GM23338 (cell line): Measurements from ENCODE around the gene DENND5B. TPM values are rescaled to one million over a fixed set of nuclear protein-coding genes. Genes with fewer than 3 reads are reported as not detected.

Experiments
- ATAC-seq: fragments of 200-7000 bp; cut with Tn5 transposase; 3 replicates; pipeline ENCODE4 v1.9.1; 2020
- DNase-seq: peaks from one replicate; pipeline ENCODE4 v3.0.0-alpha.2; 2015; ENCODE audit warnings: low spot score
- H2AFZ ChIP-seq: fragments of 200-600 bp; sonication (generic); 2 replicates; pipeline ENCODE4 v1.8.0; 2016; ENCODE audit warnings: antibody characterized with exemption, mild to moderate bottlenecking, moderate library complexity
- H3F3A ChIP-seq: fragments of 200-600 bp; sonication (generic); replicated peaks from 2 replicates; pipeline ENCODE4 v1.8.0; 2017; ENCODE audit warnings: antibody characterized with exemption, mixed run types, low read depth
- H3K27ac ChIP-seq: fragments of 200-600 bp; sonication (generic); 2 replicates; pipeline ENCODE4 v1.6.1; 2016; ENCODE audit warnings: low read depth
- H3K27me3 ChIP-seq: fragments of 200-600 bp; sonication (generic); 2 replicates; pipeline ENCODE4 v1.8.0; 2016; ENCODE audit warnings: mild to moderate bottlenecking, mixed run types, moderate library complexity; ENCODE audit not compliant: insufficient read depth
- H3K36me3 ChIP-seq: fragments of 200-600 bp; sonication (generic); 2 replicates; pipeline ENCODE4 v1.8.0; 2016; ENCODE audit warnings: mild to moderate bottlenecking; ENCODE audit not compliant: insufficient read depth
- H3K4me1 ChIP-seq: fragments of 200-600 bp; sonication (generic); 2 replicates; pipeline ENCODE4 v1.8.0; 2016; ENCODE audit warnings: mild to moderate bottlenecking, moderate library complexity; ENCODE audit not compliant: insufficient read depth
- H3K4me2 ChIP-seq: fragments of 200-600 bp; sonication (generic); 2 replicates; pipeline ENCODE4 v1.7.1; 2017; ENCODE audit warnings: mixed run types
- H3K4me3 ChIP-seq: fragments of 200-600 bp; sonication (generic); 2 replicates; pipeline ENCODE4 v1.6.1; 2016; ENCODE audit warnings: mixed run types
- H3K79me2 ChIP-seq: fragments of 200-600 bp; sonication (generic); replicated peaks from 2 replicates; pipeline ENCODE4 v1.8.0; 2017; ENCODE audit warnings: mild to moderate bottlenecking; ENCODE audit not compliant: insufficient read depth
- H3K9me2 ChIP-seq: fragments of 200-600 bp; sonication (generic); 2 replicates; pipeline ENCODE4 v1.8.0; 2017; ENCODE audit not compliant: insufficient read depth
- H4K20me1 ChIP-seq: fragments of 200-600 bp; sonication (generic); replicated peaks from 2 replicates; pipeline ENCODE4 v1.8.0; 2017; ENCODE audit warnings: mild to moderate bottlenecking; ENCODE audit not compliant: insufficient read depth
- H3K27ac Mint-ChIP-seq: 2 replicates; pipeline ENCODE4 v1.8.0; 2020; ENCODE audit warnings: inconsistent platforms, mild to moderate bottlenecking, moderate library complexity, mixed read lengths
- H3K27me3 Mint-ChIP-seq: 3 replicates; pipeline ENCODE4 v1.8.0; 2022; ENCODE audit warnings: low read depth, mild to moderate bottlenecking, moderate library complexity, mixed read lengths, inconsistent platforms; ENCODE audit not compliant: insufficient read depth, poor library complexity
- H3K36me3 Mint-ChIP-seq: 3 replicates; pipeline ENCODE4 v1.8.0; 2021; ENCODE audit warnings: low read depth, mild to moderate bottlenecking, inconsistent platforms, moderate library complexity, mixed read lengths
- H3K4me1 Mint-ChIP-seq: 3 replicates; pipeline ENCODE4 v1.8.0; 2020; ENCODE audit warnings: mild to moderate bottlenecking, inconsistent platforms, mixed read lengths
- H3K4me3 Mint-ChIP-seq: 3 replicates; pipeline ENCODE4 v1.8.0; 2021; ENCODE audit warnings: moderate library complexity, mild to moderate bottlenecking, inconsistent platforms, mixed read lengths
- H3K9me3 Mint-ChIP-seq: 3 replicates; pipeline ENCODE4 v1.8.0; 2020; ENCODE audit warnings: moderate library complexity, mild to moderate bottlenecking, inconsistent platforms, mixed read lengths
- CREB1 ChIP-seq: fragments of 250-450 bp; sonication (Bioruptor Pico); IDR thresholded peaks from 2 replicates; pipeline ENCODE4 v1.5.0; 2020; ENCODE audit warnings: low read depth, mild to moderate bottlenecking, moderate library complexity
- EZH2 ChIP-seq: fragments of 200-600 bp; sonication (generic); IDR thresholded peaks from one replicate; pipeline ENCODE4 v1.8.0; 2017; ENCODE audit warnings: antibody characterized with exemption, mild to moderate bottlenecking, low read depth; ENCODE audit not compliant: unreplicated experiment
- EZH2phosphoT487 ChIP-seq: fragments of 200-600 bp; sonication (generic); IDR thresholded peaks from one replicate; pipeline ENCODE4 v1.8.1; 2018; ENCODE audit warnings: antibody characterized with exemption; ENCODE audit not compliant: unreplicated experiment
- JUNB ChIP-seq: IDR thresholded peaks from one replicate; pipeline ENCODE4 v1.6.1; 2016; ENCODE audit warnings: antibody characterized with exemption; ENCODE audit not compliant: unreplicated experiment
- NANOG ChIP-seq: IDR thresholded peaks from 2 replicates; pipeline ENCODE4 v1.6.1; 2016; ENCODE audit warnings: antibody characterized with exemption, borderline replicate concordance
- POLR2AphosphoS5 ChIP-seq: IDR thresholded peaks from 2 replicates; pipeline ENCODE4 v1.6.1; 2016; ENCODE audit warnings: antibody characterized with exemption, low read depth
- STAT1 ChIP-seq: IDR thresholded peaks from one replicate; pipeline ENCODE4 v1.6.1; 2016; ENCODE audit warnings: antibody characterized with exemption; ENCODE audit not compliant: unreplicated experiment
- ZNF114 ChIP-seq: fragments of 250-450 bp; sonication (Bioruptor Pico); IDR thresholded peaks from 2 replicates; pipeline ENCODE4 v1.5.0; 2020; ENCODE audit warnings: mild to moderate bottlenecking, moderate library complexity
- ZNF331 ChIP-seq: fragments of 250-450 bp; sonication (Bioruptor Pico); IDR thresholded peaks from 2 replicates; pipeline ENCODE4 v1.5.0; 2020; ENCODE audit warnings: low read depth, mild to moderate bottlenecking, moderate library complexity
- polyA plus RNA-seq: library from polyadenylated mRNA; unstranded; fragments of >200 nt; fragmentation: Nextera tagmentation; extraction: Ambion mirVana; gene quantifications from 2 replicates; pipeline ENCODE4 v1.2.1, GENCODE V29; 2016
- total RNA-seq: library from RNA; depleted of rRNA; stranded (reverse); fragments of >200 nt; shearing (Covaris generic); gene quantifications from 2 replicates; pipeline ENCODE4 v1.2.3, GENCODE V29; 2014
- TF ChIP-seq, protein P1 (sequence below): fragments of 250-450 bp; sonication (Bioruptor Pico); IDR thresholded peaks from 2 replicates; pipeline ENCODE4 v1.5.0; 2020; ENCODE audit warnings: mild to moderate bottlenecking, moderate library complexity
- TF ChIP-seq, protein P2 (sequence below): IDR thresholded peaks from 2 replicates; pipeline ENCODE4 v1.6.1; 2016; ENCODE audit warnings: antibody characterized with exemption
- TF ChIP-seq, protein P3 (sequence below): IDR thresholded peaks from one replicate; pipeline ENCODE4 v1.6.1; 2018; ENCODE audit warnings: antibody characterized with exemption; ENCODE audit not compliant: unreplicated experiment
- TF ChIP-seq, protein P4 (sequence below), 2 experiments: fragments of 200-600 bp in 1 of 2; sonication (generic) in 1 of 2; conservative IDR thresholded peaks; 2 replicates each; pipeline versions ENCODE4 v1.5.1 to v1.6.1; 2016 to 2017; ENCODE audit warnings: antibody characterized with exemption in 2 of 2, low read depth in 2 of 2, mild to moderate bottlenecking in 2 of 2, moderate library complexity in 1 of 2

The DENND5B gene
- total and polyA plus RNA-seq, 2 experiments from 2014 or later = 6.5 to 17.2 TPM

DNA sequence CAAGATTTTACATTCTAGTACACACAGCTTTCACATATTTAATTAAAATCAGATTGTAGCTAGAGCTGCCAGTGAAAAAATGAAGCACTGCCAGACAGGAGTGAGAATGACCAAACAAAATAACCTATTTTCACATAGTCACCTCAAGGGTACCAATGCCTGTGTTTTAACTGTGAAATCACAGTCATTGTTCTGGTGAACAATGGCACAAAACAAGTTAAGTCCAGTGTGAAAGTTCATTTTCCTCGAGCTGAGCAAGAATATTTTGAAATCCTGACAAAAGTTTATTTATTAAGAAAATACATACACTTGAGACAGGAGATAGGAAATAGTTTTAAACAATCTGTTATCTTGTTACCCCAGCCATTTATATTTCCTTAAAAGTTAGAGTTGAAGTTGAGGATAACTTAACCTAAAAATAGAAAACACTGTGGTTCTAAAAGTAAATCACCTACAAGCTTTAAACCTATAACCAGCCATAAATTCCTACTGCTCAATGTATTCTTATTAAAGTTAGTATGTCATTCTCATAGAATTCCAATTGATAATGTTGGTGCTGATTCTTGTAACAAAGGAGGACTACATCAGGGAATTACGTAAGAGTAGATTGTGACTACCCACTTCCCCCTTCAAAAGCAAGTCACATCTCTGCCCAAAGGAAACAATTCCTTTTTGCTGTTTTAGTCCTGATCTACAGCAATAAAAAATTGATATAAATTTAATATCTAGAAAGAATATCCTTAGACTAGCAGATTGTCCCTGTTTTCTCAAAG, 15.9 kb downstream of the DENND5B start:
- ATAC-seq = no peak
- Histone ChIP-seq H3F3A (no peaks in the 10 kb centered on the region), H3K27me3 (no peaks in the 10 kb centered on the region), H4K20me1 (no peaks in the 10 kb centered on the region), H3K27ac (no peak overlapping the region; the same call in 1 of the 2 replicates), H3K4me2 (no peak overlapping the region), H3K4me1 (peaks cover 17% of the 10 kb centered on the region; the same call in 1 of the 2 replicates), H3K79me2 (peaks cover 27% of the 10 kb centered on the region; the same call in 1 of the 2 replicates), H3K36me3 (no peaks in the 10 kb centered on the region), H2AFZ (no peak overlapping the region), H3K9me2 (no peaks in the 10 kb centered on the region), H3K4me3 (no peak overlapping the region)
- no peak overlapping the region for H3K4me3 Mint-ChIP-seq
- TF ChIP-seq, protein P1, sequence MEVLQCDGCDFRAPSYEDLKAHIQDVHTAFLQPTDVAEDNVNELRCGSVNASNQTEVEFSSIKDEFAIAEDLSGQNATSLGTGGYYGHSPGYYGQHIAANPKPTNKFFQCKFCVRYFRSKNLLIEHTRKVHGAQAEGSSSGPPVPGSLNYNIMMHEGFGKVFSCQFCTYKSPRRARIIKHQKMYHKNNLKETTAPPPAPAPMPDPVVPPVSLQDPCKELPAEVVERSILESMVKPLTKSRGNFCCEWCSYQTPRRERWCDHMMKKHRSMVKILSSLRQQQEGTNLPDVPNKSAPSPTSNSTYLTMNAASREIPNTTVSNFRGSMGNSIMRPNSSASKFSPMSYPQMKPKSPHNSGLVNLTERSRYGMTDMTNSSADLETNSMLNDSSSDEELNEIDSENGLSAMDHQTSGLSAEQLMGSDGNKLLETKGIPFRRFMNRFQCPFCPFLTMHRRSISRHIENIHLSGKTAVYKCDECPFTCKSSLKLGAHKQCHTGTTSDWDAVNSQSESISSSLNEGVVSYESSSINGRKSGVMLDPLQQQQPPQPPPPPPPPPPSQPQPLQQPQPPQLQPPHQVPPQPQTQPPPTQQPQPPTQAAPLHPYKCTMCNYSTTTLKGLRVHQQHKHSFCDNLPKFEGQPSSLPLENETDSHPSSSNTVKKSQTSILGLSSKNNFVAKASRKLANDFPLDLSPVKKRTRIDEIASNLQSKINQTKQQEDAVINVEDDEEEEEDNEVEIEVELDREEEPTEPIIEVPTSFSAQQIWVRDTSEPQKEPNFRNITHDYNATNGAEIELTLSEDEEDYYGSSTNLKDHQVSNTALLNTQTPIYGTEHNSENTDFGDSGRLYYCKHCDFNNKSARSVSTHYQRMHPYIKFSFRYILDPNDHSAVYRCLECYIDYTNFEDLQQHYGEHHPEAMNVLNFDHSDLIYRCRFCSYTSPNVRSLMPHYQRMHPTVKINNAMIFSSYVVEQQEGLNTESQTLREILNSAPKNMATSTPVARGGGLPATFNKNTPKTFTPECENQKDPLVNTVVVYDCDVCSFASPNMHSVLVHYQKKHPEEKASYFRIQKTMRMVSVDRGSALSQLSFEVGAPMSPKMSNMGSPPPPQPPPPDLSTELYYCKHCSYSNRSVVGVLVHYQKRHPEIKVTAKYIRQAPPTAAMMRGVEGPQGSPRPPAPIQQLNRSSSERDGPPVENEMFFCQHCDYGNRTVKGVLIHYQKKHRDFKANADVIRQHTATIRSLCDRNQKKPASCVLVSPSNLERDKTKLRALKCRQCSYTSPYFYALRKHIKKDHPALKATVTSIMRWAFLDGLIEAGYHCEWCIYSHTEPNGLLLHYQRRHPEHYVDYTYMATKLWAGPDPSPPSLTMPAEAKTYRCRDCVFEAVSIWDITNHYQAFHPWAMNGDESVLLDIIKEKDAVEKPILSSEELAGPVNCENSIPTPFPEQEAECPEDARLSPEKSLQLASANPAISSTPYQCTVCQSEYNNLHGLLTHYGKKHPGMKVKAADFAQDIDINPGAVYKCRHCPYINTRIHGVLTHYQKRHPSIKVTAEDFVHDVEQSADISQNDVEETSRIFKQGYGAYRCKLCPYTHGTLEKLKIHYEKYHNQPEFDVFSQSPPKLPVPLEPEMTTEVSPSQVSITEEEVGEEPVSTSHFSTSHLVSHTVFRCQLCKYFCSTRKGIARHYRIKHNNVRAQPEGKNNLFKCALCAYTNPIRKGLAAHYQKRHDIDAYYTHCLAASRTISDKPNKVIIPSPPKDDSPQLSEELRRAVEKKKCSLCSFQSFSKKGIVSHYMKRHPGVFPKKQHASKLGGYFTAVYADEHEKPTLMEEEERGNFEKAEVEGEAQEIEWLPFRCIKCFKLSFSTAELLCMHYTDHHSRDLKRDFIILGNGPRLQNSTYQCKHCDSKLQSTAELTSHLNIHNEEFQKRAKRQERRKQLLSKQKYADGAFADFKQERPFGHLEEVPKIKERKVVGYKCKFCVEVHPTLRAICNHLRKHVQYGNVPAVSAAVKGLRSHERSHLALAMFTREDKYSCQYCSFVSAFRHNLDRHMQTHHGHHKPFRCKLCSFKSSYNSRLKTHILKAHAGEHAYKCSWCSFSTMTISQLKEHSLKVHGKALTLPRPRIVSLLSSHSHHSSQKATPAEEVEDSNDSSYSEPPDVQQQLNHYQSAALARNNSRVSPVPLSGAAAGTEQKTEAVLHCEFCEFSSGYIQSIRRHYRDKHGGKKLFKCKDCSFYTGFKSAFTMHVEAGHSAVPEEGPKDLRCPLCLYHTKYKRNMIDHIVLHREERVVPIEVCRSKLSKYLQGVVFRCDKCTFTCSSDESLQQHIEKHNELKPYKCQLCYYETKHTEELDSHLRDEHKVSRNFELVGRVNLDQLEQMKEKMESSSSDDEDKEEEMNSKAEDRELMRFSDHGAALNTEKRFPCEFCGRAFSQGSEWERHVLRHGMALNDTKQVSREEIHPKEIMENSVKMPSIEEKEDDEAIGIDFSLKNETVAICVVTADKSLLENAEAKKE = no peak
- TF ChIP-seq, protein P2, sequence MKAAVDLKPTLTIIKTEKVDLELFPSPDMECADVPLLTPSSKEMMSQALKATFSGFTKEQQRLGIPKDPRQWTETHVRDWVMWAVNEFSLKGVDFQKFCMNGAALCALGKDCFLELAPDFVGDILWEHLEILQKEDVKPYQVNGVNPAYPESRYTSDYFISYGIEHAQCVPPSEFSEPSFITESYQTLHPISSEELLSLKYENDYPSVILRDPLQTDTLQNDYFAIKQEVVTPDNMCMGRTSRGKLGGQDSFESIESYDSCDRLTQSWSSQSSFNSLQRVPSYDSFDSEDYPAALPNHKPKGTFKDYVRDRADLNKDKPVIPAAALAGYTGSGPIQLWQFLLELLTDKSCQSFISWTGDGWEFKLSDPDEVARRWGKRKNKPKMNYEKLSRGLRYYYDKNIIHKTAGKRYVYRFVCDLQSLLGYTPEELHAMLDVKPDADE = no peak
- TF ChIP-seq, protein P3, sequence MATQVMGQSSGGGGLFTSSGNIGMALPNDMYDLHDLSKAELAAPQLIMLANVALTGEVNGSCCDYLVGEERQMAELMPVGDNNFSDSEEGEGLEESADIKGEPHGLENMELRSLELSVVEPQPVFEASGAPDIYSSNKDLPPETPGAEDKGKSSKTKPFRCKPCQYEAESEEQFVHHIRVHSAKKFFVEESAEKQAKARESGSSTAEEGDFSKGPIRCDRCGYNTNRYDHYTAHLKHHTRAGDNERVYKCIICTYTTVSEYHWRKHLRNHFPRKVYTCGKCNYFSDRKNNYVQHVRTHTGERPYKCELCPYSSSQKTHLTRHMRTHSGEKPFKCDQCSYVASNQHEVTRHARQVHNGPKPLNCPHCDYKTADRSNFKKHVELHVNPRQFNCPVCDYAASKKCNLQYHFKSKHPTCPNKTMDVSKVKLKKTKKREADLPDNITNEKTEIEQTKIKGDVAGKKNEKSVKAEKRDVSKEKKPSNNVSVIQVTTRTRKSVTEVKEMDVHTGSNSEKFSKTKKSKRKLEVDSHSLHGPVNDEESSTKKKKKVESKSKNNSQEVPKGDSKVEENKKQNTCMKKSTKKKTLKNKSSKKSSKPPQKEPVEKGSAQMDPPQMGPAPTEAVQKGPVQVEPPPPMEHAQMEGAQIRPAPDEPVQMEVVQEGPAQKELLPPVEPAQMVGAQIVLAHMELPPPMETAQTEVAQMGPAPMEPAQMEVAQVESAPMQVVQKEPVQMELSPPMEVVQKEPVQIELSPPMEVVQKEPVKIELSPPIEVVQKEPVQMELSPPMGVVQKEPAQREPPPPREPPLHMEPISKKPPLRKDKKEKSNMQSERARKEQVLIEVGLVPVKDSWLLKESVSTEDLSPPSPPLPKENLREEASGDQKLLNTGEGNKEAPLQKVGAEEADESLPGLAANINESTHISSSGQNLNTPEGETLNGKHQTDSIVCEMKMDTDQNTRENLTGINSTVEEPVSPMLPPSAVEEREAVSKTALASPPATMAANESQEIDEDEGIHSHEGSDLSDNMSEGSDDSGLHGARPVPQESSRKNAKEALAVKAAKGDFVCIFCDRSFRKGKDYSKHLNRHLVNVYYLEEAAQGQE = no peak
- TF ChIP-seq STAT1 (no peak), JUNB (no peak), ZNF331 (CRISPR knock-in tag) (no peak), POLR2AphosphoS5 (no peak), CREB1 (CRISPR knock-in tag) (no peak), EZH2phosphoT487 (no peak), NANOG (no peak), EZH2 (no peak), ZNF114 (CRISPR knock-in tag) (no peak)
- TF ChIP-seq, protein P4, sequence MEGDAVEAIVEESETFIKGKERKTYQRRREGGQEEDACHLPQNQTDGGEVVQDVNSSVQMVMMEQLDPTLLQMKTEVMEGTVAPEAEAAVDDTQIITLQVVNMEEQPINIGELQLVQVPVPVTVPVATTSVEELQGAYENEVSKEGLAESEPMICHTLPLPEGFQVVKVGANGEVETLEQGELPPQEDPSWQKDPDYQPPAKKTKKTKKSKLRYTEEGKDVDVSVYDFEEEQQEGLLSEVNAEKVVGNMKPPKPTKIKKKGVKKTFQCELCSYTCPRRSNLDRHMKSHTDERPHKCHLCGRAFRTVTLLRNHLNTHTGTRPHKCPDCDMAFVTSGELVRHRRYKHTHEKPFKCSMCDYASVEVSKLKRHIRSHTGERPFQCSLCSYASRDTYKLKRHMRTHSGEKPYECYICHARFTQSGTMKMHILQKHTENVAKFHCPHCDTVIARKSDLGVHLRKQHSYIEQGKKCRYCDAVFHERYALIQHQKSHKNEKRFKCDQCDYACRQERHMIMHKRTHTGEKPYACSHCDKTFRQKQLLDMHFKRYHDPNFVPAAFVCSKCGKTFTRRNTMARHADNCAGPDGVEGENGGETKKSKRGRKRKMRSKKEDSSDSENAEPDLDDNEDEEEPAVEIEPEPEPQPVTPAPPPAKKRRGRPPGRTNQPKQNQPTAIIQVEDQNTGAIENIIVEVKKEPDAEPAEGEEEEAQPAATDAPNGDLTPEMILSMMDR (conservative IDR thresholded peaks at IDR 0.05; ENCODE audit: low read depth in 2 of 2) = no peak
- H3K9me3 Mint-ChIP-seq = no peaks in the 10 kb centered on the region
- peaks cover 20% of the 10 kb centered on the region; the same call in 2 of the 3 replicates for H3K4me1 Mint-ChIP-seq
- no peak overlapping the region for H3K27ac Mint-ChIP-seq
- DNase-seq = no peak
- no peaks in the 10 kb centered on the region for H3K36me3 Mint-ChIP-seq
- peaks cover 5% of the 10 kb centered on the region for H3K27me3 Mint-ChIP-seq
